GM12878 (cell line): ENCODE data around the gene HELZ.

Experiments used
- CREM ChIP-seq: IDR thresholded peaks from 2 replicates; pipeline ENCODE4 v1.6.1; 2014; ENCODE audit warnings: antibody characterized with exemption, low read depth
- CTCF ChIP-seq, 3 experiments: IDR thresholded peaks in 2 of 3; conservative IDR thresholded peaks in 1 of 3; 2 replicates each; pipeline ENCODE4 v1.5.1; 2011; ENCODE audit warnings: low read depth in 3 of 3, low read length in 3 of 3, mild to moderate bottlenecking in 3 of 3, control low read depth in 2 of 3, moderate library complexity in 2 of 3, inconsistent platforms in 1 of 3, mixed read lengths in 1 of 3; ENCODE audit not compliant: control insufficient read depth in 2 of 3, insufficient read depth in 1 of 3; ENCODE audit errors: extremely low read depth in 1 of 3

GRCh38 chr17:67246653-67247415, 1.8 kb upstream of the HELZ start:
- TF ChIP-seq CREM = no peak
- TF ChIP-seq CTCF (IDR thresholded peaks at IDR 0.05 in 2 of 3, conservative IDR thresholded peaks at IDR 0.05 in 1 of 3; ENCODE audit: control insufficient read depth in 2 of 3, extremely low read depth in 1 of 3, insufficient read depth in 1 of 3, low read depth in 3 of 3, low read length in 3 of 3) = no peak
